Activated CD8-positive, alpha-beta memory T cell treated with anti-CD3 and anti-CD28 coated beads, Interleukin-2, amount 50 U/mL, for 48 hours (primary cell): ENCODE data around the gene EPHB3.
A peak's percentile ranks its signal among the peaks of the same experiment; 100 is the strongest.

Experiments
- DNase-seq: peaks from one replicate; pipeline ENCODE4 v3.0.0-alpha.2; 2020

The EPHB3 gene

GRCh38 chr3:184543843-184544512 is 17.6 kb upstream of the EPHB3 start:
- peak; percentile 85 for DNase-seq

GRCh38 chr3:184544513-184544861 is 17.1 kb upstream of the EPHB3 start:
- DNase-seq = no peak

GRCh38 chr3:184545769-184546168 is 15.8 kb upstream of the EPHB3 start:
- no peak for DNase-seq

DNA sequence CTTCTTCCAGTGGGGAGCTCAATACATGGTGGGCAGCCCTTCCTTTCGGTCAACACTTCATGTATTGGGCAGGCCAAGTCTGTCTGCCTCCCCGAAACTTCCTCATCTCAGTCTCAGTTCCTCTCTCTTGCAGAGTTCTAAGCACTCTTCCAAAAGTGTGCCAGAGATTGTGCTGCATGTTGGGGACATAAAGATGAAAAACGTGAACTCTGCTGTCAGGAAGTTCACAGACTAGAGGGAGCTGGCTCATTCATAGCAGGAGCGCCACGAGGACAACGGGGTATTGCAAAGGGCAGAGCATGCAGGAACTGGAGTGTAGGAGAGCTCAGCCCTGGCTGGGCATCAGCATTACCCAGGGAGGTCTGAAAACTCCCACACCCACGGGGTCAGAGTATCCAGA is 15.3 kb upstream of the EPHB3 start:
- DNase-seq = no peak

- DNase-seq = no peak
Measured at GRCh38 chr3:184549796-184550577, 11.6 kb upstream of the EPHB3 start.

DNA sequence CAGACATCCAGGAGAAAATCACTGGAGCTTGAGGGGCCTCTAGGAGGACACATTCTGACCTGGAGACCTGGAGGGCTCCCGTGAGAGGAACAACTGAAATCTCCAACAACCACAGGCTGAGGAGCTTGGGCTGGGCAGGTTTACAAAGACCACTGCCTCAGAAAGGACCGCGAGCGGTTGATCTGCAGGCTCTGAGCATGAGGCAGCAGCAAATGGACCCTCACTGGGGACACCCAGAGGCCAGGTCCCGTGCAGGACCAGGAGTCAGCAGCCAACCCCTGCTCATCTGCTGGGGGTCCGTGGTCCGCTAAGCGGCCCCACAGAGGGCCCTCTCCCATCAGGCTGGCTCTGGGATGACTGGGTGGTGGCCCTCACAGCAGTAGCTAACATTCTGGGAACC is 10.5 kb upstream of the EPHB3 start:
- no peak for DNase-seq

DNA sequence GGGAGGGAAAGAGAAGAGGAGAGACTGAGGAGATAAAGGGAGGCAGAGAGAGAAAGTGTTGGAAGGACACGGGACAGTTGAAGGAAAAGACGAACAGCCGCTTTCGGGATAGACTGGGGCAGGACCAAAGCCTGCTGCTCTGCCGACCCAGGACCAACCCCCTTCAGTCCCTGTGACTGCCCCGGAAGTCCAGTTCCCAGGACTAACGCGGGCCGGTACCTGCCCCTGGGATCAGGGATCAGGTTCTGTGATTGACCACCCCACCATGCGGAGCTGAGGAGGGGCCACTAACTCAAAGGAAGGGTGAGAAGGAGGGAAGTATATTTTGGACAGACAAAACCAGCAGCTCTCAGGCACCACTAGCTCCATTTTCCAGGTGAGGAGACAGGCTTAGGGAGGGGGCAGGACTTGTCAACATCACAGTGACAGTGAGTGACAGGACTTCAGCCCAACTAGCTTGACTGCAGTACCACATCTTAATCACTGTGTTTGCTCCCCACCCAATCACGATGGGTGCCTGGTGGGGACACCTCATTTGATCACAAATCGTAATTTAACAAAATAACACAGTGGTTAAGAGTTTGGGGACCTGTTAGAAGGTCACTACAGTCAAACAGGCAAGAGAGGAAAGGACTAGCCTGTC is 9.8 kb upstream of the EPHB3 start:
- DNase-seq = no peak

DNA sequence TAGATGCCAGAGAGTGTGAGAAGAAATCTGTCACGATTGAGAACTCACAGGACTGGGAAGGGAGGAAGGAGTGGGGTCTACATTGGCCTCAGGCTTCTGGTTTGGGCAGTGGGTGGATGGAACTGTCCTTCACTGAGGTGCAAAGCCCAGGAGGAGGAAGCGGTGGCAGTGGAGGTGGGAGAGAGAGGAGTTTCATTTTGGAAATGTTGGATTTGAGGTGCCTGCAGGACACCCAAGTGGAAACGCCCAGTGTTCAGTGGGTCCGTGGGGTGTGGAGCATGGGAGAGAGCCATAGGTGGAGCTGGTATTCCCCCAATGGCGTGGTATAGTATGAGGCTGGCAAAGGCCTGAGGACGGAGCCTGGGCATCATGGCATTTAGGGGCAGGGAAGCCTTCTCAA is 9.3 kb upstream of the EPHB3 start:
- DNase-seq = no peak

- DNase-seq = no peak
Measured at GRCh38 chr3:184552863-184553262, 8.7 kb upstream of the EPHB3 start.

- DNase-seq = no peak
Measured at GRCh38 chr3:184553385-184553784, 8.2 kb upstream of the EPHB3 start.

- no peak for DNase-seq
Measured at GRCh38 chr3:184554461-184554860, 7.1 kb upstream of the EPHB3 start.

DNA sequence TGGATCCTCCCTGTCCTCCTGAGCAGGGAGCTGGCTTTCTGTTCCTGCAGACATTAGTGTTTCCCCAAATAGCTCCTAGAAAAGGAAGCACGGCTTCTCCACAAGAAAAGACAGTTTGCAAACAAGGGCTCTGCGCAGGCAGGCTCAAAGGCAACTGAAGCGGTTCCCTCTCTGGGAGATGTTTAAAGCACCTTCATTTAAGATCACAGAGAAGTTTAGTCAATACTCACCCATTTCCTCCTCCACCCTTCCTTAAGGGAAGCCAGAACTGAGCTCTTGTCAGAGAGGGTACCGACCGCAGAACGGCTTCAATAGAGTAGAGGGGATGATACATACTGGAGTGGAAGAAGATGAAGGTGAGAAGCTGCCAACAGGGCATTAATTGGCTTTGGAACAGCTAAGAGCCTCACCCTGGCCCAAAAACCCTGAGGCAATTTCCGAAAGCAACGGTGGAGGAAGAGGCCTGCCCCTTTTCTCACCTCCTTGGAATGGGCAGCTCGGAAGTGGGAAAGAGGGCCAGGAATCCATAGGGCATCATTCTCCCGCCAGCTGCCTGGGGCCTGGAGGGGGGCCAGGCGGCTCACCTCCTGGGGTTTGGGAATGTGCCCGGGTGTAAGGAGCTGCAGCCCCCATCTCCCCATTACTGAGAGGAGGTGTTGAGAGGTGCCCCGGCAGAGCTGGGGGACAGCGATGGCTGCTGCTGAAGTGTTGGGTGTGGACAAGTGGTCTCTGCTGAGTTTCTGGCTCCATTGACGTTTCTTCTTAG is 4.8 kb upstream of the EPHB3 start:
- DNase-seq = no peak

GRCh38 chr3:184557348-184557950 is 4.1 kb upstream of the EPHB3 start:
- no peak for DNase-seq

DNA sequence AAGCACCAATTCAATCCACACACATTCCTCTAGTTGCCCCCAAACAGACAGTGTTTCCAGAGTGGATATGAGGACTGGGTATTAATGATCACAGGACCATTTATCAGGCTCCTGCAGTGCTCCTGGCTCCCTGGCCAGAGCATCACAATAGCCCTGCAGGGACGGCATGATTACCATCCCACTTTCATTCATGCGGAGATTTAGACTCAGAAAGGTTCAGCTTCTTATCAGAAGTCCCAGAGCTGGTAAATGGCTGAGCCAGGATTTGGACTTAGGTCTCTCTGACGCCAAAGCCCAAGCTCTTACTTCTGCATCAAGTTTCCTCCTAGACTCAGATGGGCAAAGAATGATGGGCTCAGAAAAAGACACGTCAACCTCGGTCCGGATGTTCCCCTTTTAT is 2.9 kb upstream of the EPHB3 start:
- DNase-seq = no peak

- DNase-seq = no peak
Measured at GRCh38 chr3:184559336-184559735, 2.2 kb upstream of the EPHB3 start.

GRCh38 chr3:184560531-184560930 is 1.1 kb upstream of the EPHB3 start:
- no peak for DNase-seq

DNA sequence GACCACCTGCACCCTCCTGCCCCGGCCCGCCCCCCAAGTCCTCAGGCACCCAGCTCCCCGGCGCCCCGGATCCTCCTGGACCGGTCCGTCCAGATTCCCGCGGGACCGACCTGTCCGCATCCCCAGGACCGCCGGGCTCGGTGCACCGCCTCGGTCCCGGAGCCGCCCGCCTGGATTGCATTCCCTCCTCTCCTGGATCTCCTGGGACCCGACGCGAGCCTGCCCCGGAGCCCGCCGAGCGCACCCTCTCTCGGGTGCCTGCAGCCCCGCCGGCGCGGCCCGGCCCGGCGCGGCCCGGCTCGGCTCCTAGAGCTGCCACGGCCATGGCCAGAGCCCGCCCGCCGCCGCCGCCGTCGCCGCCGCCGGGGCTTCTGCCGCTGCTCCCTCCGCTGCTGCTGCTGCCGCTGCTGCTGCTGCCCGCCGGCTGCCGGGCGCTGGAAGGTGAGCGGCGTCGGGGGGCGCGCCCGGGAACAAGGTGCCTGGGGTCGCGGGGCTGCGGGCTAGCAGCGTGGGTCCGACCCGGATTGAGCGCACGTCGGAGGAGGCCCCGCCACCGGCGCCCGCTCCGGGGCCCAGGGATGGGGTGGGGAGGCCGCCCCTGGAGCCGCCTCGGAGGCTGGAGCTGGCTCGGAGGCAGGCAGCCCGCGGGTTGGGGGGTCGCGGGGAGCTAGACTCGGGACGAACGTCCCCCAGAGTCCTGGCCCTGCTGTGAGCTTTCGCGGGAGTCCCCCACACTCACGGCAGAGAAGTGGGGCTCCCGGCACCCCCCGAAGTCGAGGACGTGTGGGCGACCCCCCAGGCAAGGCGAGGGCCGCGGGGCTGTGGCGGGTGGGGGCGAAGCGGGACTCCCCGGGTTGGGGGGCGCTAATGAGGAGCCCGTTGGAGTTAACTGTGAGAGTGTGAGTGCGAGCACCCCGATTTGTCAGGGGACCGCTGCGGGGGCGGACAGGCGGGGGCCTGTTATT is 610 bp downstream of the EPHB3 start:
- no peak for DNase-seq

DNA sequence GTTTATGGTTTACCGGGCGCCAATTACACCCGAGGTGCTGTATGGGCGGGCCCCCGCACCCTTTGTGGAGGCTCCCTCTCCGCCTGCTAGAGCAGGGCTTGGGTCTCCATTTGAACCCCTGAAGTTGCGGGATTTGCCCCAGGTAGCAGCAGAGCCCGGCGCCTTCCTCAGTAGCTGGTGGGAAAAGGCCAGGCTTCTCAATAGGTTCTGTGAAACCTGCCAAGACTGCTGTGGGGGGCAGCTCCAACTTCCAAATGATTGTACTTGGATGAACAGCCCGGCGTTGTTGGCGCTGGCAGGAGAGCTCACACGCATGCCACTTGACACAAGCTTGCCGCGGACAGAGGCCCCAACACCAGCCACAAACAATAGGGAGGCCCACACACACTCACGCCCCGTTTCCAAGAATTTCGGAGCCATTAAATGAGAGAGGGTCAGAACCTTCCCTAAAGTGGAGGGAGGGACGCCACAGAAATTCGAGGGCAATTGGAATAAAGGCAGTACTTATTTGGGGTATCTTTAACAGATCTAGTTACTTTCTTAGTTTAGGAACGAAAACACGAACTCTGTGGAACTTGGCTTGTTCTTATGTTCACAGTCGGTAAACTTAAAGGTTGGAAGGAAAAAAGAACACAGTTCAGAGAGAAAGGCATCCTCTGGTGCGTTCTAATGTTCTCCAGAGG is 1.4 kb downstream of the EPHB3 start:
- DNase-seq = no peak

- DNase-seq = no peak
Measured at GRCh38 chr3:184563561-184563925, 2.0 kb downstream of the EPHB3 start.

DNA sequence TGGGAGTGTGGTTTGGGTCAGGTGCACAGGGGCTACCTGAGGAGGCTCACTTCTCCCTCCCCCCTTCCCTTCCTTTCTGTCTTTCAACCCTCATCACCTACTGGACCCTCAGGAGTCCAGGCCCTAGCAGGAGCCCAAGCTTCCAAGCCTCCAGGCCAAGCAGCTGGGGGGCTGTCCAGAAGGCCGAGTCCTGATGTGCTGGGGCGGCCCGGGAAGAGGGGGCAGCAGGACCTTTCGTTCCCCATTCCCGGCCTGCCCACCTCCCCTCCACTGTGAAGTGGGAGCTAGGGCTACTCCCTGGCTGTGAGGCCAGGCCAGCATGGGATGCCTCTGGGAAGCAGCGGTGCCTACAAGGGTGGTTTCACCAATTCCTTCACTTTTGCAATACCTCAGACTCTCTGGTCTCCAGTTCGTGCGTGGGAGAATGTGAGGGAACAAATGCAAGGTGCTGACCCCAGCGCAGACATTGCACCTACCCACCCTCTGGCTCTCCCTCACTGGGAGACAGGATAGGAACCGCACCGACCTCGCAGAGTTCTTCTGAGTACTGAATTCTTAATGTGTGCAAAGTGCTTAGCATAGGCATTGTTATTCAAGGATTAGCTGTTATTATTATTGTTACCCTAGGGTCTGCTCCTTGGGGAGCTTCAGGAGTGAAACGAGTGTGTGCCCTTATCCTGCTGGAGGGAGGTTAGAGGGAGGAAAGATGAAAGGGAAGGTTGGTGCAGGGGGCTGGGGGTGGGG is 2.5 kb downstream of the EPHB3 start:
- DNase-seq = no peak
